Measurements from ENCODE around the gene NRXN3.

DNA sequence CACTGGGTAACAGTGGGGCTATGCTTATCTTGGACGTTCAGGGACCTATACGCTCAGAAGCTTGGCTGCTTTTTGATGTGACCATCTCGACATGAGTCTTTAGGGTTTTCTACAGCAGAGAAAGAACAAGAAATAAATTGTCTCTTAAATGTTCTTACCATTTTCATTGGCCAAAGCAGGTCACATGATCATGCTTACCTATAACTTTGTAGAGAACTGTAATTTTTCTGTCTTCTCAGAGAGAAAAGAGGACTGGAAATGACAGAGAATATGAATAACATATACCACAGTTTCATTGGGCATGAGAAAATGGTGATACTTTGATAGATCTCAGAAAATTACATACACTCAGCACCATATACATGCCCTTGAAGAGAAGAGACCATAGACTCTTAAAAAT, 390.9 kb downstream of the NRXN3 start:
- TF ChIP-seq, protein P1, sequence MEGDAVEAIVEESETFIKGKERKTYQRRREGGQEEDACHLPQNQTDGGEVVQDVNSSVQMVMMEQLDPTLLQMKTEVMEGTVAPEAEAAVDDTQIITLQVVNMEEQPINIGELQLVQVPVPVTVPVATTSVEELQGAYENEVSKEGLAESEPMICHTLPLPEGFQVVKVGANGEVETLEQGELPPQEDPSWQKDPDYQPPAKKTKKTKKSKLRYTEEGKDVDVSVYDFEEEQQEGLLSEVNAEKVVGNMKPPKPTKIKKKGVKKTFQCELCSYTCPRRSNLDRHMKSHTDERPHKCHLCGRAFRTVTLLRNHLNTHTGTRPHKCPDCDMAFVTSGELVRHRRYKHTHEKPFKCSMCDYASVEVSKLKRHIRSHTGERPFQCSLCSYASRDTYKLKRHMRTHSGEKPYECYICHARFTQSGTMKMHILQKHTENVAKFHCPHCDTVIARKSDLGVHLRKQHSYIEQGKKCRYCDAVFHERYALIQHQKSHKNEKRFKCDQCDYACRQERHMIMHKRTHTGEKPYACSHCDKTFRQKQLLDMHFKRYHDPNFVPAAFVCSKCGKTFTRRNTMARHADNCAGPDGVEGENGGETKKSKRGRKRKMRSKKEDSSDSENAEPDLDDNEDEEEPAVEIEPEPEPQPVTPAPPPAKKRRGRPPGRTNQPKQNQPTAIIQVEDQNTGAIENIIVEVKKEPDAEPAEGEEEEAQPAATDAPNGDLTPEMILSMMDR (IDR thresholded peaks at IDR 0.05), result no peak
- TF ChIP-seq EZH2 (IDR thresholded peaks at IDR 0.05; ENCODE audit: borderline replicate concordance, insufficient read depth, low read depth, low read length, poor library complexity, severe bottlenecking), result no peak
